Daoy (cell line): Measurements from ENCODE around the gene HORMAD2. TPM values are rescaled to one million over a fixed set of nuclear protein-coding genes. Genes with fewer than 3 reads are reported as not detected.
"Not testable (repeated sequence)": the region's sequence is repeated elsewhere in the genome, so short reads cannot be mapped to it uniquely, and the experiment has no call there.

Experiments
- DNase-seq: peaks from one replicate; pipeline ENCODE4 v3.0.0-alpha.2; 2015; ENCODE audit warnings: low read depth
- total RNA-seq: library from RNA; depleted of rRNA; stranded (reverse); fragments of >200 nt; shearing (Covaris generic); gene quantifications from 2 replicates; pipeline ENCODE4 v1.2.3, GENCODE V29; 2014

Gene HORMAD2
- total RNA-seq, 1 experiment from 2014 or later = not detected

DNA sequence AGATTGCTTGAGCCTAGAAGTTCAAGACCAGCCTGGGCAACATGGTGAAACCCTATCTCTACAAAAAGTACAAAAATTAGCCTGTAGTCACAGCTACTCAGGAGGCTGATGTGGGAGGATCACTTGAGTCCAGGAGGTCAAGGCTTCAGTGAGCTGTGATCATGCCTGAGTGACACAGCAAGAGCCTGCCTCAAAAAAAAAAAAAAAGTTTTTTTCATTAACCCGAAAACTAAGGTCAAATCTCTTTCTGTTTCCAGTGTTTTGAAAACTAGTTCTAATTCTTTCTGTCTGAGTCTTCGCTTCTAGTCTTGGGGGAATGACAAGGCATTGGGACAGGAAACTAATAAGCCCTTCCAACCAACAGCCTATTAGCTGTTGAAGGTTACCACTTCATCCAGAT, 108.6 kb downstream of the HORMAD2 start:
- DNase-seq = no peak

DNA sequence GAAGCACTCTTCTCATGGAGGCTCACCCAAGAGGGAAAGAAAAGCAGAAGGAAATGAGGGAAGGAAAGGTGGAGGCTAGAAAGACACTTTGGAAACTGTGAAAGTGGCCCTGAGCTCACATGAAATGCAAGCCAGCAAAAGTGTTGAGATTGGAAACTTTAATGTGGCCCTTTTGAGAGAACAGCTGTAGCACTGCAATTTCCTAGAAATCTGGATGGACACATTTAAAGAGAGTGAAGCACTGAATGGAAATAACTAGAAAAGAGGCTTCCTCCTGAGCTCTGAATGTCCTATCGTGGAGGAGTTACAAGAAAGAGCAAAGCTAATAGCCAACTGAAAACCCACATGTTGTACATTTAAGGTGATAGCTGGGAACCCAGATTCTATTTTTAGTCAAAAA, 110.3 kb downstream of the HORMAD2 start:
- DNase-seq = no peak

DNA sequence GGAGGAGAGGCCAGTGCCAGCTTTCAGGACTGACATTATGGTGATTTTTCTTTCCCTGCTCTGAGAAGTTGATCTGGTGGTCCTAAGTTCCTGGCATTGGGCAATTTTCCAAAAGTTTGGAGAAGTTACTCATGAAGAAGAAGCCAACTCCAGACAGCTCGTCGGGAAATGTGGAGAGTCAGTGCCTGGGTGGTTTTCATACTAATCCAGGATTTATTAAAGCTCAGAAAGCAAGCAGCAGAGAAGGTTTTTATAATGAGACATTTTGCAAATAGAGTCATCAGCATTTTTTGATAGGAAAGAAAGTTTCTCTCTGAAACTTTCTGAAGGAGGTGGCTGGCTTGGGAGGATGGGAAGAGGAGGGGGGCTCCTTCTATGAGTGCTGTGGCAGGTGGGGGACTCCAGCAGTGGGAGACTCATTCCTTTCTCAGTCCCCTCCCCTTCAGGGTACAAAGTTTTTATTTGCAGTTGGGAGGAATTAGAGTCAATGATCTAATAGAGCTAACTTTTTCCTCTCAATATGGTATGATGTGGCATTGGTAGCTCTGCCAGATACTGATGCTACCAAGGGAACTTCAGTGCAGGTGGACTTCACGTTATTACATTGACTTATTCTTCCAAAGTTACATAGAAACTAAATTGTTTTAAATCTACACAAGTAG, 110.9 kb downstream of the HORMAD2 start:
- no peak for DNase-seq

DNA sequence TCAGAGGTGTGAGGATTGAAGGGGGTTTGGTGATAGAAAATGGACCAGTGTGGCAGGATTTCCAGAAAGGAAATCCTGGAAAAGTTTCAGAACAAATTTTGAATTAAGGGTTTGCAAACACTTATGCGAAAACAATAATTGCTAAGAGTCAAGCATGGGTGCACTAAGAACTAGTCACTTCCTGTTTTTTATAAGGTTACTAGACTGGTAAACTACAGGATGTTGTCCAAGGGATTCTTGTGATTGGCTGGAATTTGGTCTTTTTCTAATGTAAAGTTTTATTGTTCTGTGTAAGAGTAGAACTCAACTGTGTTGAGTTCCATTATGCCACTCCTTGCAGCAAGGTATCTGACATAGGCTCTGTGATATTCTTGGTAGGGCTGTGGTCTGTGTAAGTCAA, 112.2 kb downstream of the HORMAD2 start:
- no peak for DNase-seq

DNA sequence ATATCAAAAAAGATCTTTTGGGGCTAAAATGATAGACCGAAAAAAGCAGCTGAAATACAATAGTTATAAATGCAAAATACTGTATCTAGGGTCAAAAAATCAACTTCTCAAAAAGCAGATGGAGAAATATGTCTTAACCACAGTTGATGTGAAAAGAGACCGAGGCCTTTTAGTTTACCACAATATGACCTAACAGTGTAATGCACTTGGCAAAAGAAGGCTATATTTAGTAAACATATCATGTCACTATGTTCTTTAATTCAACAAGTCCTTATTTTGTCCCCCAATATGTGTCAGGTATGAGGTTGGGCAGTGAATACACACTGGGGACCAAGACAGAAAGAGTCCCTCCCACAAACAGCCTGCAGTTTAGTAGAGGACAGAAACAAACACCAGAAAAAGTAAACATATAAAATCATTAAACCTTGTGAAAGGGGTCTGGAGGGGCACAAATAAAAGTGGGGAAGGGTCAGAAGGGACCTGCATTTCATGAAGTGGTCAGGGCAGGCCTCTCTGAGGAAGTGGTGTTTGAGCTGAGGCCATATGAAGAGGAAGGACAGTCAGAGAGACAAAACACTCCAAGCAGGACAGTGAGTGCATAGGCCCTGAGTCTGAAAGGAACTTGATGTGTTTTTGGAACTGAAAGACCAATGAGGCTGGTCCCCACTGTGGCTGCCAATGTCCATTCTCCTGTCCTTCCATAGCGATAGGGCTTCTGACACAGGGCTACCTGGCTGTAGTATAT, 112.9 kb downstream of the HORMAD2 start:
- no peak for DNase-seq

DNA sequence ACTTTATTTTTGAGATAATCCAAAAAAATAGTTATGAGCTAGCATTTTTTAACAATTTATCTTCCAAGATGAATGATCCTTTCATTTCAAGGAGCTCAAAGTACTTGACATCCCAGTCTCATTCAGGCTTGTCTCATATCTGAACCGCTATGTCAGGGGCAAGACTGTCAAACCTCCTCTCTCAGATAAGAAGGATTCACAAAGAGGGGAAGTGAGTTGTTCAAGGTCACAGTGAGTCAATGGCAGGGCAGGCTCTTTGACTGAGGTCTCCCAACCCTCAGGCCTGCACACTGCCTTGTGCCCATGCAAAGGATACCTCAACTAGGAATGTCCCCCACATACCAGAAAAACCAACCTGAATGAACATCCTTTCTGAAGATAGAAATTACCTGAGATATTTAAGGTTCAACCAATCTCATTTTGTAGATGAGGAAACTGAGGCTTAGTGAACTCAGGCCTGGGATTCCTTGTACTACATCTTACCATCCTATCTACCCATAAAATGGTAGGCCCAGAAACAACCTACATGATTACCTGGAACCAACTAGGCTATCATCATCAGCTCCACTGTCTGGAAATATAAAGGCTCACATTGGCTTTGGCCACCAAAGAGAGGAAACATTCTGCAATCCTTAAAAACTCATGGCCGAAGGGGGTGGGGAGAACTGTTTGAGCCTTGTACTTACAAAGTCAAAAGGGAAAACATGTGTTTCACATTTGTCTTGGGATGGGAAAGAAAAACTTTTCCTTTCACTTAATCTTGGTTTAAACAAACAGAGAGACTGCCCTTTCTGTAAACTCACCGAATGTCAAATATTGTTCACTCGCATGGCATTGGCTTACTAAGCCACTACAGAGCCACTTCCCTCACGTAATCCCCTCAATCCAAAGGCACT, 115.2 kb downstream of the HORMAD2 start:
- no peak for DNase-seq

DNA sequence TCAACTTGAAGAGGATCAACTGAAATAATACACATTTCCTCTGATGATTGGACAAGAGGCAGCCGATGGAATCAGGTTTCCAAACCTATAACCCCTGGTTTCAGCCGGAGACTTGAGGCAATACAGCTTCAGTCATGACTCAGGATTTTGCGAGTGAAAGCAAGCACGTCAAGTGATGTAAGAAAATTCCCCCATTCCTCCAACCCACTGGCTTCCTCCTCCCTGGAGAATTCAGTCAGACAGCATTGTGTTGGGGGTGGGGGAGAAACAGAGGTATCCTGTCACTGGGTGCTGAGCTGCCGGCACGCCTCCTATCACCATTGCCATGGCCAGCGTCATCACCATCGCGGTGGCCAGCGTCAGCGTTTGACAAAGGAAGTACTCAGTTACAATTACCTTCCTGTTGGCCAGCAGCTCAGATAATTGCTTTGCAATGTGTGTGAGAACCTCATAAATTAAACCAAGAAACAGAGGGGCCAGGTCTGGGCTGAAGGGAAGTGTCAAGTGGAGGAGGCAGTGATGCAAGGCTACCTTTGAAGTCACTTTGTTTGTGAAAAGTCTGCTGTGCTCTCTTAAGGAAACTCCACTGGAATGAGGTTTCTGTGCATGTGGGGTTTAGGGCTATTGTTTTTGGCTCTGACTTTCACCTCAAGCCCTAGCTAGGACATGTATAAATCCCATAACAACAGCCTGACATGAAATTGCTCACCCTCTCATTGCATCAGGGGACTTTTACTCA, 116.0 kb downstream of the HORMAD2 start:
- DNase-seq = peak; percentile 99

DNA sequence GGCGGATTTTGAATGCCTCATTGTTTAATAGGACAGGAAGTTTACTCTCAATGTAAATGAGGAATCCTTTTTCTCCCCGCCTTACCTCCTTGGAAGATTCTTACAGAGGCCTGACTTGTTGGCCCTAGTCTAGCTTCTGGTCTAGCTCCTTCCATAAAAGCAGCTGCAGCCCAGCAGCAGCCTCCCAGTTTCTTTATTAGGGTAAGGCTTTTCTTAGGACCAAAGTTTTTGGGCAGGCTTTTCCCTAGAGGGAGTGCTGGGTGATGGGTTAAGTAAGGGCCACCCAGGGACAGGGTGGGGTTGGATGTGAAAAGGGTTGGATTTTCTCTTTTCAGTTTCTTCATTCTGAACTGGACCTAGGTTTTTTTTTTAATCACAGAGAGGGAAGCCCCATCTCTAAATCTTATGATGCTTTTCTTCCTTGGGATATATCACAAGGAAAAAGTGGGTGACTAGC, 116.6 kb downstream of the HORMAD2 start:
- no peak for DNase-seq

DNA sequence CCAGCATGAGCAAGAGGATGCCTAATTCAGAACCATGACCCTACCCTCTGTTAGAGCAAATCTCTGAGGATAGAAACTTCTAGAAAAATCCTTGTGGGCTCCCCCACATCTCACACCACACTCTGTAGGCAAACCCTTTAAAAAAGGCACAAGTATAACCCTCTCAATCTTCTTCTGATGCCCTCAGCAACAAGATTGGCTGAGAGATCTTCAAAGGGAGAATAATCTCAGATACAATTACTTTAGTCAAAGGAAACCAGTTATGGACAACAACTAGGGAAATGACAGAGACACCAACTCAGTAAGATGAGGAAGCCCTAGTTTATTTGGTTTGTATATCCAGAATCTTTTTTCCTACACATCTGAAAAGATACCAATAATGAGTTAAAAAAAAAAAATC, 117.1 kb downstream of the HORMAD2 start:
- DNase-seq = no peak

DNA sequence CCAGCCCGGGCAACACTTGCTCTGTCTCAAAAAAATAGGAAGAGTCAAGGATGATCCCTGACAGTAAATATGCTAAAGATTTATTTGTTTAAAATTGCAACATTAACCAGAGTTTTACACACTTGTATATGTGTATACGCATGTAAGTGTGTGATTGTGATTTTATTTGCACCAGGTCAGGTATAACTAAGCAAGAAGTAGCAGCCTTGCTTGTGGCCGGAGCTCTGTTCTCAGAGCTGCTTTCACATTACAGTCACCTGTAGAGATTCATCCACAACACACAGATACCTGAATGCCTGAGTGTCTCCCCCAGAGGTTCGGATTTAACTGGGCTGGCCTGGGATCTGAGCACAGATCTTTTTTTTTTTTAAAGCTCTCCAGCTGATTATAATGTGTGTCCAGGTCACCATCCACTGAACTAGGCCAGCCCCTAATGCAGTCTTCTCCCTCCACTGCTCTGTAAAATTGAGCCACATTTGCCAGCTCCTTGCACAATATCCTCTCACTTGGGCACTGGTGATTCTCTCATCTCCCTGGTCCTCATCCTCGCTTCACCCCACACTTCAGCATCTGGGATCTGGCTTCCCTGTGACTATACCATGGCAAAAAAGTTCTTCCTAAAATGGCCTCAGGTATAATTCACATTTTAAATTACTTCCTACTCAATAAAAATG, 118.0 kb downstream of the HORMAD2 start:
- no peak for DNase-seq

DNA sequence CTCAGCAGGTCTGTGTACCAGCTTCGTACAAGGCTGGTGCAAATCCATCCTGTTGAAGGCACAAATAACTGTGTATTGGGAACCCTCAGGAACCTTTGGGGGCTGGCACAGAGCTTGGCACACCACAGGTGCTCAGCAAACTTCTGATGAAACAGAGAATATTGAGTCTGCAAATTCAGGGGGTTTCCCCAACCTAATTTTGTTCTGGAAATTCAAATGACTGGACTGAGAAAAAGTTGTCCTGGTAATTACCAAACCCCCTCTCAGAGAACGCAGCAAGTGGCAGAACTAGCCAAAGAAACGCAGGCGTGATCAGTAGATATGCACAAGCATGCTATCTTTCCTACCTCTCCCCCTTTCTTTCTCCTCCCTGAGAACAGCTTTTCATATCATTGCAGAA, 118.7 kb downstream of the HORMAD2 start:
- DNase-seq = no peak

DNA sequence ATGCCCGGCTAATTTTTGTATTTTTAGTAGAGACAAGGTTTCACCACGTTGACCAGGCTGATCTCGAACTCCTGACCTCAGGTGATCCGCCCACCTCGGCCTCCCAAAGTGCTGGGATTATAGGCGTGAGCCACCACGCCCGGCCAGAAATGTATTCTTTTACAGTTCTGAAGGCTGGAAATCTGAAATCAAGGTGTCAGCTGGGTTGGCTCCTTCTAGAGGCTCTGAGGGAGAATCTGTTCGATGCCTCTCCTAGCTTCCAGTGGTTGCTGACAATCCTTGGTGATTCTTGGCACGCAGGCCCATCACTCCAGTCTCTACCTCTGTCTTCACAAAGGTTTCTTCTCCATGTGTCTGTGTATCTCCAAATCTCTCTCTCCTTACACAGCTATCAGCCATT, 120.6 kb downstream of the HORMAD2 start:
- not testable (repeated sequence) for DNase-seq

DNA sequence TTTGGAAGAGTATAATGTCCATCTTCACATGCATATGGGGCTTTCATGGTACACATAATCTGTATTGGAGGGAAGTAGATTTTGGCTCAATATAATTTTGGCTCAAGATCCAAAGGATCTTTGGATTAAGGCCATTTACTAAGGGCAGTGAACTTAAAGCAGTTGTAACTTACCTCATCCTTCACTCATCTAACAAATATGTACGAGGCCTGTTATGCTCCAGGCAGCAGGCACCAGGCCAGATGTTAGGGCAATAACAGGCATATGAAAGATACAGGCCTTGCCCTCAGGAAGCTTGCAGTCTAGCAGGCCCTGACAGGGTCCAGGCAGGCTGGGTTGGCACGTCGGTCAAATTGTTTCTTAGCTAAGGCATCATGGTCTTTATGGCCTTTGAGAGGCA, 121.7 kb downstream of the HORMAD2 start:
- no peak for DNase-seq

DNA sequence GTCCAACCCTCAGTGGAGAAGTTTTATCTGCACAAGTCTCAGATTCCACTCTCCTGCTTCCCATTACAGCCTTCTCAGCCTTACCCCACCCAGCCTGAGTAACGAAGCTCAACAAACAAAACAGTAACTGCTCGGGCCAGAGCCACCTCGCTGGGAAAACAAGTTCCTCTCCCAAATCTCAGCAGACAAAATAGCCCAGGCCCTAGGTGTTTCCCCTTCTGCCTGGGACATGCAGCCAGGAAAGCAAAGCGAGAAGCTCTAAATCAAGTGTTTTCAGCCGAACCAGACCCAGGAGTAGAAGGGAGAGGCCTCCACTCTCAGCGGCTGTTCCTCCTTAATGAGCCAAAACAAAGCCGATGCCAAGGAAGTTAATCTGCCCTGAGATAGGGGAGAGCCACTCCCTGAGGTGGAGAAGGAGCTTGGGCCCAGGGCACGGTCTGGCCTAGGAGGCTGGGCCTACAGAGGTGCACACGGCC, 122.3 kb downstream of the HORMAD2 start:
- peak; percentile 73 for DNase-seq

DNA sequence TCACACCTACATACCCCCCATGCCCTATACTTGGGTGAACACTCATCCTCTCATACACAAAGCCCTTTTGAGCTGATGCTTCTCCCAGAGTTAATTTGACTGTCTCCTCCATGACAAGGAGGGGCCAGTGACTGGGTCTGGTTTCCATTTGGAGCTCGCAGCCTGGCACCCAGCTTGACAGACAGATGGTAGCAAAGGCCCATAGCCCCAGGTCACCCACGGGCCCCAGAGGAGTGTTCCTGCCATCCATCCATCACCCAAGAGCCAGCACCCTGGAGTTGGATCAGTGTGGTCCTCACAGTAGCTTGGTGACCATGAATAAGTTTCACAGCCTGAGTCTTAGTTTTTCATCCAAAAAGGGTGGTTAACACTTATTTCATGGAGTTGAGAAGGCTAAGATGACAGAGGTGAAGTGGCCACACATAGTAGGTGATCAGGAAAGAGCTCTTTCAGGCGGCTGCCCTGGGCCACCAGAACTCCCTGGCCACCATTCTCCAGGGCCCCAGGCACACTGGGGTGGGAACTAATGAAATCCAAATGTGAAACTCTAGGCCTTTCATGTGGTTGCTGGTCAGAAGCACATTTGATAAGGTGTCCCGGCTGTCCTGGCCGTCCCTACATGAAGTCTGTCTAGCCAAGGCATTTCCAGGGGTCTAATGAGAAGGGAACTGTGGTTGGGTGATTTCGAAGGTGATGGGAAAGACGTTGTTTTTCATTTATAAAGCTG, 123.9 kb downstream of the HORMAD2 start:
- DNase-seq = no peak

DNA sequence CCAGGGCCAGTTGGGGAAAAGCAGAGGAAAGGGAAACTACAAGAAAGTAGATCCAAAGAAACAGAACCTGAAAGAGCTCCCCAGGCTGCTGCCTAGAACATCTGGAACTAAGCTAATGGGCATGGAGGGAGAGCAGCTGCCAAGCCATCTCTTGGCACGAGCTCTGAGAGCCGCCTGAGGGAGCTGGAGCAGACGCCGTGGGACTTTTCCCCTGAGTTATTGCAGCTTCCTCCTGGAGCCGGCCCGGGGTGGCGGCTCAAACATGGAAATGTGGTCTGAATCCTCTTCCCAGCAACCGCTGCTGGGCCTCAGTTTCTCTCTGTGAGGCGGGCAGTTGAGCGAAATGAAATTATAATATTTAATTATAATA, 124.5 kb downstream of the HORMAD2 start:
- DNase-seq = peak; percentile 89

DNA sequence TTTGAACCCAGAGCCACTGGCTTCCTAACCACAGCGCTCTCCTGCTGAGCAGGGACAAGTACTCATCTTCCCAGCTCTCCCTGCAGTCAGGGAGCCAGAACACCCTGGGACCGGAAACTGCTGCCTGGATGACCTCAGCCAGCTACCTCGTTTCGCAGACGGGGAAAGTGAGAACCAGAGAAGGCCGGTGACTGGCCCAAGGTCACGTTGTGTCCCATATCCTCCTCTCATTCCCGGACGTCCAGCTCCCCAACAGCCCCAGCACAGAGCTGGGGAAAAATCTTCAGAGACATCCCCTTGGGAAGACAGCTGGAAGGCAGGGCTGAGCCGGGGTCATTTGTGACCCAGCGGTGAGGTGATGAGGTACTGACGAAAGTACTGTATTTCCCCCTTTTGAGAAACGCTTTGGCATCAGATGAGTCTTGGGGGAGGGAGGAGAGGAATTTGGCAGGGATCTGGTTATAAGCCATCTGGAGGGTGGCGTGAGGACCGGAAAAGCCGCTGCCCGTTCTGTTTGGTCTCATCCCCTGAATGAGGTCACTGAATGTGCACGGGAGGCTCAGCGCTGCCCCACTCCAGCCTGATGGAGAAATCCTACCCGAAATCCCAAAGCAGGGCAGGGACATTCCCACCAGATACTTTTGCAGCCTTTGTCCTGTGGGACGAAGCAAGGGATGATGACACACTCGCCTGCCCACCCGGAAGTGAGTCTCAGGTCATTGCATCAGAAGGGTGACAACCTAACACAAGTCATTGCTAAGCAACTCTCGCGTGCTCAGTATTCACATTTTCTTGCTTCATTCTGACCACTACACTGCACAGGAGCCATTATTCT, 125.2 kb downstream of the HORMAD2 start:
- peak; percentile 96 for DNase-seq

DNA sequence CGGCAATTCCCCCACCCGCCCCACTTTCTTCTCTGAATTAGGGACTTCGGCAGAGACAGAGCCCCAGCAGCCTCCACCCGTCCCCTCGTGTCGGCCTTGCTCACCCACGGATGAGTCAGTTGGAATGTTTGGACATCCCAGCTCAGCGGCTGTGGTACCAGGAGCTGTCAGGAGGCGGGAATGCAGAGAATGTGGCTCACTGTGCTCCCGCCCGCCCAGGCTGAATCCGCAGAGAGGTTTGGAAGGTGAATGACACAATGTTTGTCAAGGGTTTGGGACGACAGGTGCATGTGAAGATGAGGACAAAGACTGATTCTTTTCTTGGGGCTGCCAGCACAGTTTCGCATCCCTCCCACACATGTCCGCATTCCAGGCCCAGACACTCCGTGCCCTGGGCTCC, 126.7 kb downstream of the HORMAD2 start:
- peak; percentile 98 for DNase-seq
